HG03439 (cell line): ENCODE data around the gene MRPL50.

Experiments
- ATAC-seq: cut with Tn5 transposase; IDR thresholded peaks from one replicate; pipeline ENCODE4 v1.9.1; 2021; ENCODE audit warnings: mild to moderate bottlenecking, moderate library complexity; ENCODE audit not compliant: unreplicated experiment

The MRPL50 gene

DNA sequence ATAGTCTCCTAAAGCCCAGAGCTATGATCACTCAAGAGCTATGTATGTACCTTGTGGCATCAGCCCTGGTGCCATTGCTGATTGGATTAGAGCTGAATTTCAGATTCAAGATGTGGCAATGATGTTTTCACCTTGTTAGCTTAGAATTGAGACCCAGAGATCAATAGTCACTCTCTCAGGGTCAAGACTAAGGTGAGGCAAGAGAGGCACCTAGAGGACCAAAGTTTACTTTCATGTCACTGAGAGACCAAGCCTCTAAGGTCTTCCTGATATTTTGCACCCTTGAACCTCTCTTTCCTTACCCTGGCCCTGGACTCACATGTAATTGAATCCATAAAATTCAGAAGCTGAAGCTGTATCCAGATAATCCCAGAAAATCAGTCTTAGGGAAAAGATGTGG, 56.5 kb downstream of the MRPL50 start:
- ATAC-seq = no peak
